Ishikawa (cell line): ENCODE measurements around the gene MCAT.

Source experiments
- CEBPB ChIP-seq: IDR thresholded peaks from 2 replicates; pipeline ENCODE4 v1.6.1; 2012
- CREB1 ChIP-seq: IDR thresholded peaks from 2 replicates; pipeline ENCODE4 v1.6.1; 2012; ENCODE audit warnings: low read depth
- EGR1 ChIP-seq: IDR thresholded peaks from 2 replicates; pipeline ENCODE4 v1.6.1; 2012
- EP300 ChIP-seq: IDR thresholded peaks from 2 replicates; pipeline ENCODE4 v1.6.1; 2012; ENCODE audit warnings: borderline replicate concordance
- FOXM1 ChIP-seq: IDR thresholded peaks from 2 replicates; pipeline ENCODE4 v1.6.1; 2012; ENCODE audit warnings: low read depth, borderline replicate concordance
- NFIC ChIP-seq: IDR thresholded peaks from 2 replicates; pipeline ENCODE4 v1.6.1; 2012
- RAD21 ChIP-seq: IDR thresholded peaks from 2 replicates; pipeline ENCODE4 v1.6.1; 2012; ENCODE audit warnings: low read depth
- TAF1 ChIP-seq: IDR thresholded peaks from 2 replicates; pipeline ENCODE4 v1.6.1; 2012; ENCODE audit warnings: low read depth, mild to moderate bottlenecking
- TCF12 ChIP-seq: IDR thresholded peaks from 2 replicates; pipeline ENCODE4 v1.6.1; 2012; ENCODE audit warnings: low read depth
- TEAD4 ChIP-seq: IDR thresholded peaks from 2 replicates; pipeline ENCODE4 v1.6.1; 2012
- YY1 ChIP-seq: IDR thresholded peaks from 2 replicates; pipeline ENCODE4 v1.6.1; 2012; ENCODE audit warnings: low read depth
- ZBTB7A ChIP-seq: IDR thresholded peaks from 2 replicates; pipeline ENCODE4 v1.6.1; 2012; ENCODE audit warnings: low read depth
- TF ChIP-seq, protein P1 (sequence below): IDR thresholded peaks from 2 replicates; pipeline ENCODE4 v1.6.1; 2012
- TF ChIP-seq, protein P2 (sequence below): IDR thresholded peaks from 2 replicates; pipeline ENCODE4 v1.6.1; 2012; ENCODE audit warnings: low read depth, mild to moderate bottlenecking
- TF ChIP-seq, protein P3 (sequence below): IDR thresholded peaks from 2 replicates; pipeline ENCODE4 v1.6.1; 2012

The MCAT gene

DNA sequence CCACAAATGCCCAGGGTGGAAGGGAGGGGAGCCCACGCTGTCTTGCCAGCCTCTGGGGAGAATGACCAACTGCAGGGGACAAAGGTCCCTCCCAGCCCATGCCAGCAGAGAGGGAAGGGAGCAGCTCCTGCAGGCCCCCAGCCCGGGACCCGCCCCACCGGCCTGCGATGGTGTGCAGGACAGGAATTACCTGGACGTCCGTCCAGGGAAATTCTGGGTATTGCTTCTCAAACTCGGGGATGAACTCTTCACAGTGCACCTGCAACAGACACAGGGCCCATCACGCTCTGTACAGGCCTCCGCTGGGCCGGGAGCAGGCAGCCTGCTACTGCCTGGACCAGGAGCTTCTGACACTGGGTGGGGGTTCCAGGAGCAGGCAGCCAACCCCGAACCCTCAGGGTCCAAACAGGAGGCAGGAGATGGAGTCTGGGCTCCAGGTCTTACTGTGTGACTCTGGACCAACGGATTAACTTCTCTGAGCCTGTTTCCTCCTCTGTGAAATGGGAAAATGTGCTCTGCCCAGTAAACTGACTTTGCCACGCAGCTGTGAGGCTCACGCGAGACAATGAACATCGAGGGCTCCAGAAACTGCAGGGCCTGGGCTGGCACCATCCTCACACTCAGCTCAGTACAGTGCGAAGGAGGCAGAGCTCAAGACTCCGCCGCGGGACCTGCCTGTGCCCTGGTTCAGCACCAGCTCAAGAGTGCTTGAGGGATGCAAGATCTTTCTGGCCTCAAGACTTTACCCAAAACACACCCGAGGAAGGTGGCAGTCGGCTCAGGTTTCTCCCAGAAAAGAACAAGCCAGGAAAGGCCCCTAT lies 26.3 kb upstream of the MCAT start:
- TF ChIP-seq, protein P1, sequence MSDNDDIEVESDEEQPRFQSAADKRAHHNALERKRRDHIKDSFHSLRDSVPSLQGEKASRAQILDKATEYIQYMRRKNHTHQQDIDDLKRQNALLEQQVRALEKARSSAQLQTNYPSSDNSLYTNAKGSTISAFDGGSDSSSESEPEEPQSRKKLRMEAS: no peak
- TF ChIP-seq YY1 (no peak), FOXM1 (no peak), TAF1 (no peak), EP300 (no peak), ZBTB7A (no peak), EGR1 (no peak), TEAD4 (no peak), CEBPB (no peak), CREB1 (no peak), TCF12 (no peak), RAD21 (no peak)
- TF ChIP-seq, protein P2, sequence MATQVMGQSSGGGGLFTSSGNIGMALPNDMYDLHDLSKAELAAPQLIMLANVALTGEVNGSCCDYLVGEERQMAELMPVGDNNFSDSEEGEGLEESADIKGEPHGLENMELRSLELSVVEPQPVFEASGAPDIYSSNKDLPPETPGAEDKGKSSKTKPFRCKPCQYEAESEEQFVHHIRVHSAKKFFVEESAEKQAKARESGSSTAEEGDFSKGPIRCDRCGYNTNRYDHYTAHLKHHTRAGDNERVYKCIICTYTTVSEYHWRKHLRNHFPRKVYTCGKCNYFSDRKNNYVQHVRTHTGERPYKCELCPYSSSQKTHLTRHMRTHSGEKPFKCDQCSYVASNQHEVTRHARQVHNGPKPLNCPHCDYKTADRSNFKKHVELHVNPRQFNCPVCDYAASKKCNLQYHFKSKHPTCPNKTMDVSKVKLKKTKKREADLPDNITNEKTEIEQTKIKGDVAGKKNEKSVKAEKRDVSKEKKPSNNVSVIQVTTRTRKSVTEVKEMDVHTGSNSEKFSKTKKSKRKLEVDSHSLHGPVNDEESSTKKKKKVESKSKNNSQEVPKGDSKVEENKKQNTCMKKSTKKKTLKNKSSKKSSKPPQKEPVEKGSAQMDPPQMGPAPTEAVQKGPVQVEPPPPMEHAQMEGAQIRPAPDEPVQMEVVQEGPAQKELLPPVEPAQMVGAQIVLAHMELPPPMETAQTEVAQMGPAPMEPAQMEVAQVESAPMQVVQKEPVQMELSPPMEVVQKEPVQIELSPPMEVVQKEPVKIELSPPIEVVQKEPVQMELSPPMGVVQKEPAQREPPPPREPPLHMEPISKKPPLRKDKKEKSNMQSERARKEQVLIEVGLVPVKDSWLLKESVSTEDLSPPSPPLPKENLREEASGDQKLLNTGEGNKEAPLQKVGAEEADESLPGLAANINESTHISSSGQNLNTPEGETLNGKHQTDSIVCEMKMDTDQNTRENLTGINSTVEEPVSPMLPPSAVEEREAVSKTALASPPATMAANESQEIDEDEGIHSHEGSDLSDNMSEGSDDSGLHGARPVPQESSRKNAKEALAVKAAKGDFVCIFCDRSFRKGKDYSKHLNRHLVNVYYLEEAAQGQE: no peak
- TF ChIP-seq, protein P3, sequence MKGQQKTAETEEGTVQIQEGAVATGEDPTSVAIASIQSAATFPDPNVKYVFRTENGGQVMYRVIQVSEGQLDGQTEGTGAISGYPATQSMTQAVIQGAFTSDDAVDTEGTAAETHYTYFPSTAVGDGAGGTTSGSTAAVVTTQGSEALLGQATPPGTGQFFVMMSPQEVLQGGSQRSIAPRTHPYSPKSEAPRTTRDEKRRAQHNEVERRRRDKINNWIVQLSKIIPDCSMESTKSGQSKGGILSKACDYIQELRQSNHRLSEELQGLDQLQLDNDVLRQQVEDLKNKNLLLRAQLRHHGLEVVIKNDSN: no peak

DNA sequence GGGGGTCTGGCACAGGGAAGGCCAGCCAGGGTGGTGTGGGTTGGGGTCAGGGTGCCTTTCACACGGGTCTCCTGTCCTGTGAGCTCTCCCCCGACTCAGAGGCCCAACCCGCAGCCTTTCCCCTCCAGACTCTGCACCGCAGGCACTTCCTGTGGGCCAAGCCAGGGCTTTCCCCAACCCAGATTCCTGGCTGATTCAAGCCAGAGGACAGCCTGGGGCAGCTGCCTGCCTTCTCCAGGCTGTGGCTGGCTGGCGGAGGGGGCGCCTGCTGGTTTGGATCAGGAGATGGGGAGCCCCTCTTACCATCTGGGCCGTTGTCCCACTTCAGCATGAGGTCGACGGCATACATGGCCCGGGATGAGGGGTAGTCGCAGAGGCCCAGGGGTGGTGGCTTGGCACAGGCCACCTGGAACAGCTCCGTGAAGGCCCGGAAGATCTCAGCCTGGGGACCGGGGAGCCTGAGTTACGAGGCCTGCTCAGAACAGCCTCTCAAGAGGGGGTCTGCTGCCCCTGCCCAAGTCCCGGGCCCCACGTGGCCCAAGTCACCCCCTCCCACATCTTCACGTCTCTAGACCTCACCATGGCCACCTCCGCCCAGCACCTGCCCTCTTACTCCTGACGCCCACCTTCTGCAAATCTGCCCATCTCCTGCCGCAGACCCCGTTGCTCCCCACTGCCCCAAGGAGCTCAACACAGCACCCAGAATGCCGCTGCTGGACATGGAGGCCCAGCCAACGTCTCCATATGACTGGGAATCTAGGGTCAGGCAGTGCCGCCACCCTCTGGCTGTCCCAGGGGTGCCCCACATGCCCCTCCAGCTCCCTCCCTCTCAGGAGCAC lies 25.5 kb upstream of the MCAT start:
- TF ChIP-seq YY1 (no peak), NFIC (no peak), EP300 (no peak), FOXM1 (no peak), ZBTB7A (no peak), CEBPB (no peak), EGR1 (no peak)
- TF ChIP-seq, protein P1: no peak
- TF ChIP-seq, protein P3: no peak

DNA sequence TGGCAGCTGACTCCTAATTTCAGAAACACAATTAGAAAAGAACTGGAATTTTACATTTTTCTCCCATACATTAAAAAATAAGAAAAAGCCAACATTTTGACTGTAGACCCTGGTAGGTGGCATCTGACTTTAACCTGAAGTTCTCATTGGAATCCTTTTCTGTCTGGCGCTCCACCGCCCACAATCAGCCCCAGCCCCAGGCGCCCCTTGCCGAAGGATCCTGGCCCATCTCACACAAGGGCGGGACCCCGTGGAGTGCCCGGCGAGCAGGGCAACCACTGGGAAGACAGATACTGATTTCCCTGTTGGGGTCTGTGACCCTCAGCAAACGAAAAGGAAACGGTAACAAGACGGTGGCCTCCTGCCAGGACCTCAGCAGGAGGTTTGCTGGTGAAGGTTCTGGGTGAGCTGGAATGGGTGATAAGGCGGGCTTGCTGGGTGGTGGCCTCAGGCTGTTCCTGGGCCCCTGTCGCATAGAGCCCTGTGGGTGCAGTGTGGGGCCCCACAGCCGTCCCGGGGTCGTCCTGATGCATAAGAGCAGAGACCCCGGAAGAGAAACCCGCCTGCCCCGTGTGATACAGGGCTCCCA lies 23.9 kb upstream of the MCAT start:
- TF ChIP-seq NFIC: no peak
- TF ChIP-seq ZBTB7A: no peak
- no peak for TF ChIP-seq TAF1
- TF ChIP-seq, protein P3: no peak
- no peak for TF ChIP-seq TEAD4
- TF ChIP-seq FOXM1: no peak
- TF ChIP-seq CEBPB: no peak
- no peak for TF ChIP-seq EP300
- TF ChIP-seq, protein P1: no peak
- TF ChIP-seq CREB1: no peak
- no peak for TF ChIP-seq RAD21

DNA sequence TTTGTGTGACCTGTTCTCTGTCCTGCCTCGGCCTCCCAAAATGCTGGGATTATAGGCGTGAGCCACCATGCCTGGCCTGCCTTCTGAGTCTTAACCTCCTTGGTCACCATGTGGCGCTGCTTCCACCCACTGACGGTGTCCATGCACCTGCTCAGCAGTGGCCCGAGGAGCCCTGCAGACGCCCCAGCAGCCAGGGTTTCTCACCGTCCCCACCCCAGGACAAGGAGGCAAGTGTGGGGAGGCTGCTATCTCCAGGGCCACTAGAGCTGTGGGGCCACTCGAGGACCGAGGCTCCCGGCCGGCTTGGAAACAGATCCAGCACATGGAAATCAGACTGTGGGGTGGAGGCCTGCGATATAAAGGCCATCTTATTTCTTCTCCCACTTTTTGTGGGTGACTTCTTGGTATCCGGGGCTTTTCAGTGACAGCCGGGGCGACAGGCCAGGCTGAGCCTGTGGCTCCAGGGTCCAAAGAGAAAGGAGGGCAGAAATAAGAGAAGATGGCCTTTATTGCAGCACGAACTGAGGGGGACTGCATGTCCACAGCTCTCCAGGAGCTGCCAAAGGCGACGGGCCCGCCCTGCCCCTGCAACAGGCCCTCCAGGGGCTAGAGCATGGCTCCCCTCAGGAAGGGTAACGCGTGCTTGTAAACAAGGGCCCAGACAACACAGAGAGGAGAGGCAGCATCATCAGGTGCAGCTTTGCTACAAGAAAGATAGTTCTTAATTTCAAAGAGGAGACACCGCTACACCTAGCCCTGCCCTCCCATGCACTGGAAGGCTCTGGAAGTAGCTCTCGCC lies 23.1 kb upstream of the MCAT start:
- TF ChIP-seq TCF12 (no peak), RAD21 (no peak), EP300 (no peak), ZBTB7A (no peak), NFIC (no peak), FOXM1 (no peak), CEBPB (no peak), YY1 (no peak), CREB1 (no peak), TAF1 (no peak), EGR1 (no peak)
- TF ChIP-seq, protein P2: no peak
- TF ChIP-seq, protein P1: no peak
